T-helper 22 cell (primary cell): ENCODE measurements around the gene MAFG.
"Not testable (repeated sequence)": the region's sequence is repeated elsewhere in the genome, so short reads cannot be mapped to it uniquely, and the experiment has no call there.

Experiments
- DNase-seq: peaks from one replicate; pipeline ENCODE4 v3.0.0-alpha.2; 2020; ENCODE audit warnings: low read depth

The MAFG gene

DNA sequence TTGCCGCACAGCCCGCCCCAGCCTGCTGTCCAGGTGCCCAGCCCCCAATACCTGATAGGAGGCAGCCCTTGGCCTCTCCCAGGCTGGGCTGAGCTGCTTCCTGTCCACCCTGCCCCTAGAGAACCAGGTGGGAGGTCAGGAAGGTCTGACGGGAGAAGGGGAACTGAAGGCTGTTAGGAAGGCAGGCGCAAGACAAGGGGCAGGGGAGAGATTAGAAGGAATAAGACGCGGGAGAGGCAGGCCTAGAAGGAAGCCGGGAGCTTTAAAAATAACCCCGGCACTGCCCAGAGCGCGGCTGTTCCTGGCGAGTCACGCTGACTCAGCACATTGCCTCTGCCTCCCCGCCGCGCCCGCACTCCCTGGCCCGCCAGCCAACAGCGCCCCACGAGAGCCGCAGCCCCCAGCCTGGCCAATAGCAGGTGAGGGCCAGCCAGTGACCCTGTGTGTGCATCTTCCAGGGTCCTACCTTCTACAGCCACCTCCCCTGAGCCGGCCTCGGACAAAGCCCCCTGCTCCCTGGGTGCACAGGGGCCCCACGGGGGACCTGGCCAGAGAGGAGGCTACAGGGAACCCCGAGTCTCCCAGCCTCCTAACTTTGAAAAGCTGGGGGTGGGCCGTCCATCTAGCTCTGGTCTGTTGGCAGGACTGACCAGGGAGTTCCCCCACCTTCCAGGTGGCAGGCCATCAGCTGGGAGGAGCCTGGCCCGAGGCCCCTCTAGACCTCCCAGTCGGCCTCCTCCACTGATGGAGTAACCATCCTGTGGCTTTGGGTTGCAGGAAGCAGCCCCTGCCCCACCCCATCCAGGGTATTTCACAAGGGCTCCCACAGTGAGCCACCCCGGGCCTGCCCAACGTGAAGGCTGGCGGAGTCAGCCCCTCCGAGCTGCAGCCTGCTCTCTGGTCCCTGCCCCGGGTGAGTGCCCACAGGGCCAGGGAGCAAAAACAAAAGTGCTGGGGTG lies 4.0 kb downstream of the MAFG start:
- no peak for DNase-seq

DNA sequence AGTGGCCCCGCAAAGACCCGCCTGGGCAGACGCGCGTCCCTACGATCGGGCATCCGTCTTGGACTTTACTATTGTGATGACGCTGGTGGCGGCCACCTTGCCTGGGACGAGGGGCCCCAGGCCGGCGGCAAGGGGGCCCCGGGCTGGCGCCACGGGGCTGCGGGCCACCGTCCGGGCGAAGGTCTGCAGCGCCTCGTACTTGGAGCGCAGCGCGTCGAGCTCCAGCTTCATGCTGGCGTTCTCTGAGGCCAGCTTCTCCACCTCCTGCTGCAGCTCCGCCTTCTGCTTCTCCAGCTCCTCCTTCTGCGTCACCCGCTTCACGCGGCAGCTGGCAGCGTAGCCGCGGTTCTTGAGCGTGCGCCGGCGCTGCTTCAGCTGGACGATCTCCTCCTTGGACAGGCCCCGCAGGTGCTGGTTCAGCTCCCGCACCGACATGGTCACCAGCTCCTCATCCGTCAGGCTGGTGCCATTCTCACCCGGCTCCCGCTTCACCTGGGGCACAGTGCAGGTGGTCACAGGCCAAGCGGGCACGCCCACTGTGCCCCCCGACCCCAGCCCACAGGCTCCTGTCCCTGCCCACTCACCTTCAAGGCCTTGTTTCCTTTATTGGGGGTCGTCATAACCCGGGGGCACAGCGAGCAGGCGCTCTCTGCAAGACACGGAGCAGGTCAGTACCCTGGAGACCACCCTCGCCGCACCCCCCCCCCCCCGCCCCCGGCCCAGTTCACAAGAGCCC lies 4.8 kb downstream of the MAFG start:
- DNase-seq, result no peak

DNA sequence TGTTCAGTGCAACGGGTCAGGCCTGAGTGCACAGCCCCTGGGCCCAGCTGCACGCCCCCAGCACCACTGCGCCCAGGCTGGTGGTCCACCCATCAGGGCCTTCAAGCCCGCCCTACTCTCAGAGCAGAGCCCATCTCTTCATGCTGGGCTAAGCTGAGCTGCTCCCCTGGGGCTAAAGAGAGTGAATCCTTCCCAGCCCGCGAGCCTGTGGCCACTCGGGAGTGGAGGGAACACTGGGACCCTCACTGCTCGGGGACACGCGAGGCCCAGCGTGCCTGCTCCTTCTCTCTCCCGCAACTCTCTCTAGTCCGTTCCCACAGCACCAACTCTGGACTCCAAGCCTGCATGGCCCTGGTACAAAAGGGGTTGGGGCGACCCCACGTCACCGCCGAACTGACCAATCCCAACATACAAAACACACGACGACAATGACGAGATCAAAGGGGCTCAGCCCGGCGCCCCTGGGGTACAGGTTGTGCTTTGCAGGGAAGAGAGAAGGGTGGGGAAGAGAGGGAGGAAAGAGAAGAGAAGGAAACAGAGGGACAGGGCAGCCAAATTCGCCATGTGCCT lies 5.5 kb downstream of the MAFG start:
- no peak for DNase-seq

DNA sequence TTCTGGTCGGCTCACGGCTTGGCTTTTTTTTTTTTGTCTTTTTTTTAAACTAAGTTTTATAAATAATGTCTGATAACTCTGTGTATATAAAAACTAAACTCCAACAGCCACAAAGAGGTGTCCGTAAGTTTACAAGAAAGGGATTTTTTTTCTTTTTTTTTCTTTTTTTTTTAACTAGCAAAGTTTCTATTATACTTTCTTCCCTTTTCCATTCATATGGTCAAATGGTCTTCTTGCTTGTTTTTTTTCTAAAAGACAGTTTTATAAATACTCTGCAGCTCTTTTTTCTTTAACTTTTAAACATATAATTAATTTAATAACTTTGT lies 6.0 kb downstream of the MAFG start:
- no peak for DNase-seq

DNA sequence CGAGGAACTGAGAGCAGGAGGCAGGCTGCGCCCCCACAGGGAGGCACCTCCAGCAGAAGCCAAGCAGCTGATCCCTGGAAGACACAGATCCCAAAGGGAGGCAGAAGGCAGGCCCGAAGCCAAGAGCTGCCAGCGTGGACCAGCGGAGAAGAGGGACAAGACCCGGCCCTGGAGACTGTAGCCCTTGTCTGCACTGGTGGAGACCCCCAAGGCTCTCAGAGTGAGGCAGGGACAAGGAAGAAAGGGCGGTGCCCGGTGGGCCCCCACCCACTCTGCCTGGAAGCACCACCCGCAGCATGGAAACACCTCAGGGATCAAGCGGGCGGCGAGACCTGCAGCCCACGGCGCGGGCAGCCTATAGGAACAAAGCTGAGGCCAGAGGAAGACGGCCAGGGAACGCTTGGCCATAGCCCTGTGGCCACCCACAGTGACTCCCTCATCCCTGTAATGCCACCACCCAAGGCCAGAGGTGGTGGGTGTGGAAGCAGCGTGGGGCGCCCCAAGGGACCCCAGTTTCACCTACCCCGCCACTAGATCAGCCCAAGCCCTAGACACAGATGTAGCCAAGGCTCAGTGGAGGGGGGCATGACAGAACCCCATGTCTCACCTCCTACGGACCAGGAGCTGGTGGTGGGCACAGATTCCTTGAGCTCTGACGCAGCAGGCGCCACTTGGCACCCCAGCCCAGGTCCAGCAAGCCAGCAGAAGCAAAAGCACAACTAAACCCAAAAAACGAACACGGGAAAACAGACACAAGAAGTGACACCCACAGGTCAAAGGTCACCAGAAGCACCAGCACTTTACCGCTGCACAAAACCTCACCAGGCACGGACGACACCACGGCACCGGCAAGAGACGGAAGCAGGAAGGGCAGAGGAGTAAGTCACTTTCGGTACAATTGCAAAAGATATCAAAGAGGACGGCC lies 6.7 kb downstream of the MAFG start:
- DNase-seq, result no peak

DNA sequence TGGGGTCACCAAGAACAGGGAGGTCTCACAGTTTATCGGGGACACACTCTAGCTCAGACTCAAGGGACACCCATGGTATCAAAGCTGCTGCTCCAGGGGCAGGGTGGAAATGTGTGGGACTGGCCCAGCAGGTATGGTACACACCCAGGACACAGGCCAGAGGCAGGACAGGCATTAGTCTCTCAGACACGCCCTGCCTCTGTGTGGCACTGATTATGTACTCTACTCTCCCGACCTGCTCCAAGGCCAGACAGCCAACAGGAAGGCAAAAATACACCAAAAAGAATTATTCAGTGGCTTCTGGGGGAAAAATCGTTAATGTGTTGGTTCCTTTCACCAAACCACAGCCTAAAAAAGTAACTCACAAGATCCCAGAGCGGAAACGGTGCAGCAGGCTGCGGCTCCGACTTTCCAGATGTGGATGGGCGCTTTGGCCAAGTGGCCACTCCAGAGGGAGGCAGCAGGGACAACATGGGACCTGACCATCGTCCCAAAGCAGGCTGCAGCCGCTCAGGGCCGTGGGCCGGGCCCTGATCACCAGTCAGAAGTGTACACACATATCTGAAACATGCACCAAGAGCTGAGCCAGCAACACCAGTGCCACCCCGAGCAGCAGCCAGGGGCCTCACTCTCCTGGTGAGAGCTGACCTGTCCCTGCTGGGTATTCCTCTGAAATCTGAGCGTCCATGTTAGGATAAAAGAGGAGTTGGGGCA lies 8.5 kb downstream of the MAFG start:
- no peak for DNase-seq

DNA sequence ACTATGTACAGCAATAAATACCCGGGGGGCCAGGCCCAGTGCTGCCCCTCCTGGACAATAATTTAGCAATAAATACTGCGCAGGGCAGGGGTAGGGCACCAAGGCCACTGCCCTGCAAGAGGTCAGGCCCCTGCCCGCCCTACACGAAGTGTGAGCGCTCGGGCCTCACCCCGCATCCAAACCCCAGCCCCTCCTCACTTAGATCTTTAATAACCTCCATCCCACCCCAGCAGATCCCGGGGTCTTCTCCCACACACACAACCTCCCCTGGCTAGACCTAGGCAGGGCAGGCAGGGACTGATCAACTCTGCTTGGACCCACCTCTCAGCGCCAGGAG lies 9.2 kb downstream of the MAFG start:
- DNase-seq, result not testable (repeated sequence)

DNA sequence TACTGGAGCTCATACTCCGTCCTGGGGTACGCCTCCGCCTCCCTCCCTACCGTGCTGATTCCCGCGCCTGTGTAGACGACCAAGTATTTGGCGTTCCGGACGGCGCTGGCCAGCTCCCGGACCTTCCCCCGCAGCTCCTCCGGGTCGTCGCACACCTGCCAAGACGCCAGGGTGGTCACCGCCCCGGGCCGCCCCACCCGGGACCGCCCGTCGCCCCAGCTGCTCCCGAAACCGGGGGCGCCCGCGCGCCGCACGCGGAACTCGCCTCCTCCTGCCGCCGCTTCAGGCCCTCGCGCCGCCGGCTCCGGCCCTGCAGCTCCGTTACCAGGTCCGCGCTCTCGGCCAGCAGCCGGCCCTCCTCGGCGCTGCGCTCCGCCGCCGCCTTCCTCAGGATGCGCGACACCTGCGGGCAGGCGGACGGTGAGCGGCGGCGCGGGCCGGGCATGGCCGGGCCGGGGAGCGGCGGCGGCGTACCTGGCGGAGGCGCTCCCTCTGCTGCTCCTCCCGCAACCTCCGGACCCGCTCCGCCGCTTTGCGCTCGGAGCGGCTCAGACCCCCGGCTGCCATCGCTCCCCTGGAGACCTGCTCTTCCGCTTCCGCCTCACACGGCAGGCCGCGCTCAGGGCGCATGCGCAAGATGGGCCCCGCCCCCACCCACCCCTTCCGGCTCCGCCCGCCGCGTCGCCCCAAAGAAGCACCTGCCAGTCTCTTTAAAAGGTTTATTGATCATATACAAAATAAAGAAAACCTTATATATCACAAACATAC lies 9.8 kb downstream of the MAFG start, which contains the start of gene SIRT7:
Gene SIRT7, minus strand, starts transcription at position 612 of the 768 bp plus-strand sequence. Its CDS starts 45 bp downstream, at position 567.
- peak; percentile 72 for DNase-seq

DNA sequence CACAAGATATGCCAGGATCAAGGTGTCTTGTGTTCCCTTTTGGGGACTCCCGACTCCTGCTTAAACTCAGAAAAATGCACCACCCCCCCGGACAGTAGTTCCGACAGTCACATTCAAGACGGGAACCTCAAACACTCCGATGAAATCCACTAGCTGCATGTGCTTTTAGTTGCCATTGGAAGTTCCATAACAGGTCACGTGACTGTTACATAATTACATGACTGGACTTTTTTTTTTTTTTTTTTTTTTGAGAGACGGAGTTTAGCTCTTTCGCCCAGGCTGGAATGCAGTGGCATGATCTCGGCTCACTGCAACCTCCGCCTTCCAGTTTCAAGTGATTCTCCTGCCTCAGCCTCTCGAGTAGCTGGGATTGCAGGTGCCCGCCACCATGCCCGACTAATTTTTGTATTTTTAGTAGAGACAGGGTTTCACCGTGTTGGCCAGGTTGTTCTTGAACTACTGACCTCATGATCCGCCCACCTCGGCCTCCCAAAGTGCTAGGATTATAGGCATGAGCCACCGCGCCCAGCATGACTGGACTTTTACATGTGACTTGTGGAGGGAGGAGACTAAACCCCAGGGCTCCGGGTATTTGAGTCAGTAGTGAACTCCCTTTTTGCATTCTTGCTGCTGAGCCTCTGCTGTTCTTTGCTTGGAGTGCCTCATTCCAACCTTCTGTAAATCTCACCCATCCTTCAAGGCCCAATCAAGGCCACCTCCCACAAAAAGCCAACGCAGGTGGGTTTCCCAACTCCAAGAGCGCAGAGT lies 11.1 kb downstream of the MAFG start:
- DNase-seq, result no peak

DNA sequence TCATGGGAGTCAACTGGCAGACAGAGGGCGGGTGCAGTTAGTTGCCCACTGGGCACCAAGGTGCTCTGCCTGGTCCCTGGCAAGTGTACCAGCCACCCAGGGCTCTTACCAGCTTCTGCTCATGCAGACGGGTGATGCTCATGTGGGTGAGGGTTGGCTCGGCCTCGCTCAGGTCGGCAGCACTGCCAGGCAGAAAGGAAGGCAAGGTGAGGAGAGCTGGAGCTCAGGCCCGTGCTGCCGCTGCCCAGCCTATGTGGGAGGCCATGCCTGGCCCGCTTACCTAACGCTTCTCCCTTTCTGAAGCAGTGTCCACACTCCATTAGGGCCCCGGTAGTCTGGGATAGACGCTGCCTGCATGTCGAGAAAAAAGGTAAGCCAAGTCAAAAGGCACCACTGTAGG lies 12.2 kb downstream of the MAFG start:
- no peak for DNase-seq

DNA sequence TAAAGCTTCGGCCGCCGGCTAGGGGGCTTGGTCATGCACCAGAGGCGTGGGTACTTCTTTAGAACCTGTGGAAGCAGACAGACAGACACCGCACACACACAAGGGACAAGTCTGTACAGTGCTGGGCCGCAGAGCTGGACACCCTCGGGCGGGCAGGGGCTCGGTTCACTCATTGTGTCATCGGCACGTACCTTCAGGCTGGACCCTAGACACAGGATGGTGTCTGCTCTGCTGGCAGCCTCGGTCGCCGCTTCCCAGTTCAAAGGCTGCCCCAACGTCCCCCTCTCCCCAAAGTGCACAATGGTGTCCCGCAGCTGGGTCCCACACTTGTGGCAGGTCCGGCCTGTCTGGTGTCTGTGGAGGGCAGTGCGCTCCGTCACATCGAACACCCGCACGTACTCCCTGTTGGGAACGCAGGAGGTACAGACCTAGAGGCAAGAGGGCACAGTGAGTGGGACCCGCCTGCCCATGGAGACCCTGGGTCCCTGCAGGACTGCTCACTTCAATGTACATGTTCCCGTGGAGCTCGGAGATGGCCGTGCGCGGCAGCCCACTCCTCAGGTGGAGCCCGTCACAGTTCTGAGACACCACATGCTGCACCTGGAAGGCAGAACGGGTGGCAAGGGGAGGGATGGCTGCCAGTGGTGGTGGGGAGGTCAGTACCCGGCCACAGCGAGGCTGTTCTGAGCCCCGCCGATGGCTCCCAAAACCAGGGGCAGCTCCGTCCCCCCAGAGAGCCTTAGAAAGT lies 13.3 kb downstream of the MAFG start:
- no peak for DNase-seq

DNA sequence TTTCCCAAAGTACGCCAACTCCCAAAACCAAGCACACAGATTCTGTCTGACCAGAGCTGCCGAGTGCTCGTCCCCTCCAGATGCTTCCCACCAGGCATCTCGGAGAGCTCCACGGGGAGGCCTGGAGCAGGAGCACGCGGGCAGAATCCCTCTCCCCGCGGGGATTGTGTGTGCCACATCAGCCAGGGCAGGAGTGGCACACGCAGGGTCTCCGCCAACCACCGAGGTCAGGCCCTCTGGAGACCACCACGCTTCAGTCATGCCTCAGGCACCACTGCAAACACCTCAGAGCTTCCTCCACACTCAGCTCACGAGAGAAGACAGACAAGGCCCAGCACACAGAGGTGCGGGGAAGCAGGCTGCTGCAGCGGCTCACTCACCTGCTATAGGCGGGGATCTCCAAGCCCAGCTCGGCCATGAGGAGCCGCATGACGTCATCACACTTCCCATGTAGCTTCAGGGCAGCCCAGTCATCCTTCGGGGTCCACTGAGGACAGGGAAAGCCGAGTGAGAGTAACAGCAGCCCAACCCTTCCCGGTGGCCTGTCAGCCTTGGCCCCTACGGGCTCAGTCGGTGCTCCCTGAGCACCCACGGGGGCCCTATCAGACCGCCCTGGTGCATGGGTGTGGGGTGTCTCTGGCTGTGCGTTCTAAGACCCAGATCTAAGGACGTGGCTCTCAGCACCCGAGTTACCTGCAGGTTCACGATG lies 14.0 kb downstream of the MAFG start:
- DNase-seq, result no peak

DNA sequence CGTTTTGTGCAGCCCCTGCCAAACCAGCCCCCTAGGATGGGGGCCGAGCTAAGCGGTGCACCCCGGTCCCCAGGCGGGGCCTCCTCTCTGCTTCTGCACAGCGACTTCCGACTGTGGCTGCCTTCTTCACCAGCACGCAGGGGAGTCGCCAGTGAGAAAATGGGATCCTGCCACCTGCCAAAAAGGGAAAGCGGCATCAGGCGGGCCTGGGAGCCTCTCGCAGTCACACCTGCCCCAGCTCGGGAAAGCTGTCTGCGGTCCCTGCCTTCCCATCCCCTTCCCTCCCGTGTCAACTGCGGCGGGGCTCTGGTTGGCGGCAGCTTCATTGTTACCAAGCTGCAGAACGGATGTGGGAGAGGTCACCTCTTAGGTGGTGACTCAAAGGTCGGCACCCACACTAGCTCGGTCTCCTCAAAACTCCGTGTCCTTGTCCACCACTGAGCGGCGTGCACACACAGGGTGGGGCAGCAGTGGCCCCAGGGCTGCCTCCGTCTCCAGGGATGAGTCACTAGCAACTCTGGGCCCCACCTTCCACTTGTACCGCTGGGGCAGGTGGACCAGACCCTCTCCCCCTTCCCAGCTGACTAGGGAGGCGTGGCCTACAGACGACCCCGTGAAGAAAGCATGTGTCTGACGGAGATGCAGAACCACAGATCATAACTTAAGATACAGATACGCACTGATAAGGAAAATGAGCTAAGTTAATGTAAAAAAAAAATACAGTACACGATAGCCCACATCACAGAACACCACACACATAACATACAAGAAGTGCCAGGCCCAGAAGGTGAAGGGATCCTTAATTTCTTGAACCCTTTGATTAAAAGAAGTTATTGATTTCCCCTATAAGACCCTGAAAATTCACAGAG lies 14.9 kb downstream of the MAFG start:
- no peak for DNase-seq

DNA sequence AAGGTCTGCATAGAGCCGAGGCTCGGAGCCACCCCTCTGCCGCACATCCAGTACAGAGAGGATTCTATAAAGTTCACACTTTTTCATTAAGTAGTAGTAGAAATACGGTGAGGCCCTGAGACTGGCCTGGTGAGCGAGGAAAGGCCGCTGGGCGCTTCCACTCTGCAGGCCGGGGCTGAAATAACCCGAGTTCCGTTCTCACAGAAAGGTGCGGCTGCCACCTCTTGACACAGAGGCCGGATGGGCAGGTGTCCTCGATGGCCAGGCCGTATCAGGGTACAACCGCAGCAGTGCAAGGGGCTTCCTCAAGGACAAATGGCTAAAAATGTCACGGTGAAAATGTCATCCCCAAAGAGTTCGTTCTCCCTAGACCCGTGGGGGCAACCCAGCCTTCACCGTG lies 15.6 kb downstream of the MAFG start:
- no peak for DNase-seq

DNA sequence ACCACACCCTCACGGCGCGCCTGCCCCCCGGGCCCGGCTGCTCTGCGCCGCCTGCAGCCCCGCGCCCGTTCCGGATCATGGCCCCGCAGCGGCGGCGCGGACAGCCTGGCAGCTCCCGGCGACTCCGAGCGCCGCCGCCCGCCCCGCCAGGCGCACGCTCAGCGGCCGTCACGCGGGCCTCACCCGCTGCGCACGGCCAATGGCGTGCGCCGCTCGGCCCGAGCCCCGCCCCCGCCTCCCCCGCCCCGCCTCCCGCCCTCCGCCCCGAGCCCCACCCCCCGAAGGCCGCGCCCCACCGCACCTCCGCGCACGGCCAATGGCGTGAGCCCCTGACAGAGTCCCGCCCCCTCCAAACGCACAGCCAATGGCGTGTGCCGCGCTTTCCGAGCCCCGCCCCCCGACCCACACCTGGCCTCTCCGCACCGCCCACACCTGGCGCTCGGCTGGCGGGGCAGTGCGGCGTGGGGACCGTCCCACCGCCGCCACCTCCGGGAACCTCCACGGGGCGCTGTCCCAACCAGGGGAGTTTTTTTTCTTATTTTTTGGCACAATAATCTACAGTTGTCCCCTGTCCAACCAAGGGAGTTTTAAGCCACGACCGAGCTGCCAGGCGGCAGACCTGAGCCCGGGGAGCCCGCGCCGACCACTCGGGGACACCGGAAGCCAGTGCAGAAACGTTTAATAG lies 16.1 kb downstream of the MAFG start, which contains the start of gene PCYT2:
Gene PCYT2, minus strand, starts transcription at position 123 of the 685 bp plus-strand sequence. Its CDS starts 44 bp downstream, at position 79.
- peak; percentile 89 for DNase-seq

DNA sequence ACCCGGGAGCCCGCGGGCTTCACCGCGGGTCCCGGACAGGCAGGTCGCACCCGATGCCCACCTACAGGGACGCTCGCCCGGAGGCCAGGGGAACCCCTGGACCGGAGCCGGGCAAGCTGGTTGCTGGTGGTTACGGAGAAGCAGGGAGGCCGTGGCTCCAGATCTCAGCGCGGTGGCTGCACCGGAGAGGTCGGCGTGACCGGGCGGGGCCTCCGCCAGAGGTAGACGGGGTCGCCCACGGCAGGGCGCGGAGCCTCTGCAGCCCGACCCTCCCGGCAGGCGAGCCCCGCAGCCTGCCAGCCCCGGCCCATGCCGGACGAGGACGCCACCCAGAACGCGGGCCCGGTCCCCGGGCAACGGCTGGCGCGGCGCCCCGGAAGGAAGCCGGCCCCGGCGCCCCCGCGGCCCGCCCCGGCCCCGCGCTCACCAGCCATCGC lies 16.7 kb downstream of the MAFG start:
- no peak for DNase-seq
